H7 (cell line): ENCODE results near the gene MMEL1. TPM values are rescaled to one million over a fixed set of nuclear protein-coding genes. Genes with fewer than 3 reads are reported as not detected.
"Not testable (repeated sequence)": the region's sequence is repeated elsewhere in the genome, so short reads cannot be mapped to it uniquely, and the experiment has no call there.

Experiments
- DNase-seq: peaks from one replicate; pipeline ENCODE4 v3.0.0; 2012
- H3K27me3 ChIP-seq: 2 replicates; pipeline ENCODE4 v1.6.0; 2011; ENCODE audit warnings: mild to moderate bottlenecking, low read length; ENCODE audit not compliant: control insufficient read depth, insufficient read depth
- H3K36me3 ChIP-seq: replicated peaks from 2 replicates; pipeline ENCODE4 v1.5.1; 2011; ENCODE audit warnings: low read length; ENCODE audit not compliant: control insufficient read depth, insufficient read depth
- H3K4me3 ChIP-seq: 2 replicates; pipeline ENCODE4 v1.5.1; 2011; ENCODE audit warnings: low read depth, mild to moderate bottlenecking, control low read depth, low read length, moderate library complexity; ENCODE audit not compliant: insufficient read depth
- total RNA-seq: library from RNA; depleted of rRNA; stranded (reverse); fragments of >200 nt; shearing (Covaris generic); gene quantifications from 2 replicates; pipeline ENCODE4 v1.2.3, GENCODE V29; 2014

MMEL1 gene
- total RNA-seq, 1 experiment from 2014 or later = 1.3 TPM

DNA sequence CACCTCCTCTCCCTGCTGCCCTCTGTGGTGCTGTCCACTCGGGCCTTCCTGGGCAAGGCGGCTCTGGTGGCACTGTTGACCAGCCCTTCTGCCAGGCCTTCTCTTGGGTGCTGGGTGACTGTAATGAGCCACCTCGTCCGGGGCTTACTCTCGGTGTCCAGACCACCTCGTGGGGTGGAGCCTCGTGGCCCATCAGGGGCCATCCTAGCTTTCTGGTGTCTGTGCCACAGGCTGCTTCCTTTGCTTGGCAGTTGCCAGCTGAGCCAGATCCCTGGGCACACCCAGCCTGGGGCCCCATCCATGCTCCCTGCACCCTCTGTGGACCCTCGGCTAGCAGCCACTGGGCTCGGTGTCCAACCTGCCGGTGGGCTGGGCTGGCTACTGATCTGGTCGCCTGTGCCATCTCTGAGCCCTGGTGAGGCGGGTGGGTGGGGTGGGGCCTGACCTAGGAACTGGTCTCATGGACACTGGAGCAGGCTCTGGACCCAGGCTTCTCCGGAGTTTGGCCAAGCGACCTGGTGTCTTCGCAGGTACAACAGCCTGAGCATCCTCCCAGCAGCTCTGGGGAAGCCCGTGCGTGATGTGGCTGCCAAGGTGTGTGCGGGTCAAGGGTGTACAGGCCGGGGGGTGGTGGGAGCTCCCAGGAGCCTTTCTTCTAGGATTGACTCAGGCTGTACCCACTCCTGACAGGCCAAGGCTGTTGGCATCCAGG lies 44.8 kb downstream of the MMEL1 start:
- DNase-seq = no peak
- H3K4me3 ChIP-seq = peak overlapping the region; percentile 91; the same call in 1 of the 2 replicates

DNA sequence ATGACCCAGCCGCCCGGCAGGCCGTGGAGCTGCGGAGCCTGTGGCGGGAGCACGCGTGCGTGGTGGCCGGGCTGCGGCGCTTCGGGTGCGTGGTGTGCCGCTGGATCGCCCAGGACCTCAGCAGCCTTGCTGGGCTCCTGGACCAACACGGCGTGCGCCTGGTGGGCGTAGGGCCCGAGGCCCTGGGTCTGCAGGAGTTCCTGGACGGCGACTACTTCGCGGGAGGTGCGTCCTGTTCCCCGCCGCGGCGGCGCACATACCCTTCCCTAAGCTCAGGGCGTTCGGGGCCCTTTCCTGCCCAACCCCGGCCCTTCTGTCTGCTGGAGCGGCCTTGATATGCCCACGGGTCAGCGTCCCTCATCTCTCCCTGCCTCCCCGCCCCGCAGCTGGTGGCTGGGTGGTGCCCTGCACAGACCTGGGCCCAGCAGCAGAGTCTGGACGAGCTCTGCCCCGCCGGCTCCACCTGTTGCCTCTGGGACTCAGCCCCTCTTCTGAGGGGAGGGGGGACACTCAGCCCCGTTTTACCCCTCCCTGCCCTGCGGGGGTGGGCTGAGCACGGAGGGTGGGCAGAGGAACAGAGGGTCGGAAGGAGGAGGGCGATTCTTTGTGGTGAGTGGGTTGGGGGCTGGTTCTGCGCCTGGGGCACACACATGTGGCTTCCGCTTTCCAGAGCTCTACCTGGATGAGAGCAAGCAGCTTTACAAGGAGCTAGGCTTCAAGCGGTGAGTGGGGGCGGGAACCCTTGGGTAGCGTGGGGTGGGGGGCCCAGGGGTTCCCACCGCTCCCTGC lies 45.6 kb downstream of the MMEL1 start:
- H3K36me3 ChIP-seq = peaks cover 2% of the 10 kb centered on the region; the same call in 1 of the 2 replicates
- DNase-seq = peak; percentile 89
- H3K27me3 ChIP-seq = no peaks in the 10 kb centered on the region; the same call in 1 of the 2 replicates
- H3K4me3 ChIP-seq = peak overlapping the region; percentile 91

More for the DNA sequence above, 44.8 kb downstream of the MMEL1 start:
- Histone ChIP-seq H3K36me3 (peaks cover 2% of the 10 kb centered on the region; the same call in 1 of the 2 replicates), H3K27me3 (no peaks in the 10 kb centered on the region; the same call in 1 of the 2 replicates)

DNA sequence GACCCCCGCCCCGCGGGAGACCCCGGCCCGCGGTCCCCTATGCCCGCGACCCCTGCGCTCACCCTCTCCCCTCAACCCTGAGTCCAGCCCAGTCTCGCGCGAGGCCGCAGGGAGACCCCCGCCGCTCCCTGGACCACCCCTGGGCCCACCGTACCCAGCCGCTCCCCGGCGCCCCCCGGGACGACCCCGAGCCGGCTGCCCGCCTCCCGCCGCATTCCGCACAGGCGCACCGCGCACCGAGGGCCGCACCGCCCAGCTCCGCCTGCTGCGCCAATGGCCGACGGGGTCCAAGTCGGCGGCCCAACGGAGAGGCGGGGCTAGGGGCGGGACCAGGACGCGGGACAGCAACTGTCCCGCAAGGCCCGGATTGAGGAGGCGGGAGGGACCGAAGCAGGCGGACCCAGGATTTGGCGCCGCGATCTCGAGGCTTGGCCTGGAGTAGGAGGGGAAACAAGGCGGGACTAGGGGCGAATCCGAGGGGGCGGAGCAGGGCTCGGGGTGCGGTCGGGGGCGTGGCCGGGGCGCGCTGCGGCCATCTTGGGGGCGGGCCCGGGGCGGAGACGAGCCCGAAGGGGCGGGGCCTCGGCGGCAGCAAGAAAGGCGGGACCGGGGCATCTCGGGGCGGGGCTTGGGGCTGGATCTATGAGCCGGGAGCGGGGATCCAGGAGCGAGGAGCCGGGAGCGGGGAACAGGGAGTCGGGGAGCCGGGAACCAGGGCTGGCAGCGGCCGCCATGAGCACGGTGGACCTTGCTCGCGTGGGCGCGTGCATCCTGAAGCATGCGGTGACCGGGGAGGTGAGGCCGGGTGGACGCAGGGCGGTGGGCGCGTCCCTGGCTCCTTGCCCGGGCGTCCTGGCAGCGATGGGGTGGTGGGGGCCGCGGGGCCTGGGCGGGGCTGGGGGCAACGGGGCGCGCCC lies 46.4 kb downstream of the MMEL1 start, which contains the start of gene PRXL2B:
Gene PRXL2B, plus strand, starts transcription at position 624 of the 917 bp plus-strand sequence. Its CDS starts 109 bp downstream, at position 733.
- no peaks in the 10 kb centered on the region; the same call in 1 of the 2 replicates for H3K27me3 ChIP-seq
- peak; percentile 100 for DNase-seq
- peaks cover 2% of the 10 kb centered on the region; the same call in 1 of the 2 replicates for H3K36me3 ChIP-seq
- H3K4me3 ChIP-seq = peak within 1 kb of the TSS; percentile 91

DNA sequence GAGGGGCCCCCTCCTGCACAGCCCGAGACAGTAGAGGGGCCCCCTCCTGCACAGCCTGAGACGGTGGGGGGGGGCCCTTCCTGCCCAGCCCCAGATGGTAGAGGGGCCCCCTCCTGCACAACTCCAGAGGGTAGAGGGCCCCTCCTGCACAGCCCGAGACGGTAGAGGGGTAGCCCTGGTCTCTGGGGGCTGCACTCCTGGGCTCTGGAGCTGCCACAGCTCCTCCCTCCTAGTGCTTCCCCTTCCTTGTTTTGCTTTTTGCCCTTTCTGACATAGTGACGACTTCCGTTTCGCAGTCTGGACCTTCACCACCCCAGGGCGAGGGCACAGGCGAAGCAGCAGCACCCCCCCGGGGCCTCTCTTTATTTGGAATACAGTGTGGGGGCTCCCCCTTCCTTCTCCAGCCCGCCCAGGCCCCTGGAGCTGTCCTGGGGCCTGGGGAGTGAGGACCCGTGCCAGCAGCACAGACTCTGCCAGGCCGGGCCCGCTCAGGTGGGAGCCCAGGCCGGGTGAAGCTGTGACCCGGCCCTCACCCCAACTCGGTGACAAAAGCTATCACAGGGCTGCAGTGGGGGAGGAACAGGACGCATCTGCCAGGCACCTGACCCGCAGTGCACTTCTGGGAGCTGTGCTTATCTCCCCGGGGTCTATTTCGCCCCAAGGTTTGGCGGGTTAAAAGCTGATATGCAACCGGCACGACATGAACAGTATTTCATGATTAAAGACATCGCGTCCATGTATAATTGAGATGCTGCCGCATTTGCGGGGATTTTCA lies 47.3 kb downstream of the MMEL1 start:
- peak; percentile 88 for DNase-seq
- Histone ChIP-seq H3K36me3 (peaks cover 2% of the 10 kb centered on the region; the same call in 1 of the 2 replicates), H3K27me3 (no peaks in the 10 kb centered on the region; the same call in 1 of the 2 replicates), H3K4me3 (peak overlapping the region; percentile 91)

DNA sequence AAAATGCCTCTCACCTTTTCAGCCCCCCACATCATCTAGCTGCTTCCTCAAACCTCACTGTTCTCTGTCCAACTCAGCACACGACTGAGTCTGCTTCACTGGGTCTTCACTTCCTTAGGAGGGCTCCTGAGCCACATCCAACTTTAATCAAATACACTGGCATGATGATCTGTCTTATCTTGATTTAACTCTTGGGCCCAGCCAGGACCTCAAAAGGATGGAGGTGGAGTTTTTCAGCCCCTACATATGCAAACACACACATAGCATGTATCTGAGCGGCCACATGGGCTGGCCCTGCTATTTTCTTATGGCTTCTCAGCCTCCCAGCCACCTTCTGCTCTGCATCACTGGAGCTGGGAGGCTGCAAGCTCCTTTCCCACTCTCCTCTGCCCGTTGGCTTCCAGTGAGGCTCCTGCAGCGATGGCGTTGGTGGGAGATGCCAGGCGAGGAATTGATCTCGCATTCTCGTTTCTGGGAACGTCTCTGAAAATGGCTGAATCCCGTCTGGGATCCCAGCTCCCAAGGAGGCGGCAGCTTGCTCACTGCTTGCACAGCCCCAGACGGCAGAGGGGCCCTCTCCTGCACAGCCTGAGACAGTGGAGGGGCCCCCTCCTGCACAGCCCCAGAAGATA lies 48.0 kb downstream of the MMEL1 start:
- peaks cover 2% of the 10 kb centered on the region; the same call in 1 of the 2 replicates for H3K36me3 ChIP-seq
- H3K4me3 ChIP-seq = no peak overlapping the region
- no peak for DNase-seq
- no peaks in the 10 kb centered on the region; the same call in 1 of the 2 replicates for H3K27me3 ChIP-seq

DNA sequence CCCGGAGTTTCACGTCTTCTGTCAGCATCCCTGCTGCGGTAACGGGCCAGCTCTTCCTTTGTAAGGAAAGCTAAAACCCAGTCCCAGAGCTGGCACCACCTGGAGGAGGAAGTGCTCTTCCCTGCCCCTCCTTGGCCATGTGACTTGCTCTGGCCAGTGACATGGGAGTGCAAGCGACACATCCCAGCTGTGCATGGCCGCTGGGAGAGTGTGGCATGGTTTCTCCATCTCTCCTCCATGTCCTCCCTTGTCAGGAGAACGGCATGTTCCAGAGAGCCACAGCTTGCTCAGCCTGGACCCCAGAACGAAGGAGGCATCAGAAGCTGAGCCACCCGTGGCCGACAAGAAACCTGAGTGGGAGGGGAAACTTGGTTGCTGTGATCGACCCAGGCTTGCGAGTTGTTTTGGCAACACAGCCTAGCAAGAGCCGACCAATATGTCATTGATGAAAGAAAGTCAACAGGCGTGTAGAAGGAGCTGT lies 48.9 kb downstream of the MMEL1 start:
- Histone ChIP-seq H3K4me3 (no peak overlapping the region), H3K36me3 (no peaks in the 10 kb centered on the region), H3K27me3 (no peaks in the 10 kb centered on the region; the same call in 1 of the 2 replicates)
- peak; percentile 81 for DNase-seq

DNA sequence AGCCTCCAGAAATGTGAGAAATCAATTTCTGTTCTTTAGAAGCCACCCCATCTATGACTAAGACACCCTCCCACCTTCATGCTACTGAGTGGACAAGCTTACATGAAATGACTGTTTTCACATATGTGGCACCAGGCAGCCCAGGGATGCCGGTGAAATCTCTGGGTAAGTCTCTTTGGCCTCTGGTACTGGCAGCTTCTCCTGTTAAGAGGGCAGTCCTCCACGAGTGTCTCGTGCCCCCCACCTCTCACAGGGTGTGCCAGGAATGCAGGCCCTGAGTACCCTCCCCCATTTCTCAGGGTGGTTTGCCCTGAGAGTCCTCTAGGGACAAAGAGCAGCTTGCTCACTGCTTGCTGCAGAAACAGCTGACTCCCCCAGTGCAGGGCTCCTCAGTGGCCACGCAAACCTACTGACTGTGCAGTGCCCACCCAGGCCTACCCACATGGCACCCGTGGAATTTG lies 49.5 kb downstream of the MMEL1 start:
- Histone ChIP-seq H3K4me3 (no peak overlapping the region), H3K36me3 (no peaks in the 10 kb centered on the region), H3K27me3 (no peaks in the 10 kb centered on the region; the same call in 1 of the 2 replicates)
- DNase-seq = no peak

DNA sequence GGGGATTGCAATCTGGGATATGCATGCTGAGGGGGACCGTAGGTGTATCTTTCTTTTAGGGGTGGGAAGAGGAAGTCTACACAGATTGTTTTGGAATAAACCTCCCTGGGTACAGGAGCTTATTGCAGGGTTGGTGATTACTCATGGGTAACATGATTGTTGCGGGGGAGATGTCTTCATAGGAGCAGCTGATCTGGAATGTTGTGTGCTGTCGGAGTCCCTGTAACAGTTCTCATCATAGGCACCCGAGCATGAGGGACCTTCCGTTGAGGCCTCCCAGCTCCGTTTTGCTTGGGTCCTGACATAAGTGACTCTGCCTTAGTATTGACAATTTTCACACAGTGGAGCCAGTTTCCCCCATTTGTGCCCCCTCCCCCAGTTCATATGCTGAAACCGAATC lies 50.4 kb downstream of the MMEL1 start:
- DNase-seq = no peak
- Histone ChIP-seq H3K4me3 (no peak overlapping the region), H3K36me3 (no peaks in the 10 kb centered on the region), H3K27me3 (no peaks in the 10 kb centered on the region; the same call in 1 of the 2 replicates)

DNA sequence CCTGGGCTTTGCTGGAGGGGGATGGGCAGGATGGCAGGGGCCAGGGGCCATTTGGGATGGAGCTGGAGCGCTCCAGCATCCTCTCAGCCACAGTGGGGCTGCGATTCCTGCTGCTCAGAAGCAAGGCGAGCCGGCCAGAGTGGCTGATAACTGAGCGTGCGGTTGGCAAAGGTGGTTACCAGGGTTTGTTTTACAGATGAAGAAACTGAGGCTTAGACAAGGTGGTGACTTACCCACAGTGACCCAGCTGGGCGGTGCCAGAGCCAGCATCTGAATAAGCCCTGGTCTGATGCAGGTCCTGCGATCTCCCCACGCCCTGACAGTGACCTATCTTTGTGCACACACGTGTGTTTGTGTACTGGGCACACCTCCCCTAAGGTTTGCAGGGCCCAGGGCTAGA lies 52.1 kb downstream of the MMEL1 start:
- no peaks in the 10 kb centered on the region for H3K27me3 ChIP-seq
- H3K36me3 ChIP-seq = no peaks in the 10 kb centered on the region
- no peak overlapping the region for H3K4me3 ChIP-seq
- DNase-seq = no peak

DNA sequence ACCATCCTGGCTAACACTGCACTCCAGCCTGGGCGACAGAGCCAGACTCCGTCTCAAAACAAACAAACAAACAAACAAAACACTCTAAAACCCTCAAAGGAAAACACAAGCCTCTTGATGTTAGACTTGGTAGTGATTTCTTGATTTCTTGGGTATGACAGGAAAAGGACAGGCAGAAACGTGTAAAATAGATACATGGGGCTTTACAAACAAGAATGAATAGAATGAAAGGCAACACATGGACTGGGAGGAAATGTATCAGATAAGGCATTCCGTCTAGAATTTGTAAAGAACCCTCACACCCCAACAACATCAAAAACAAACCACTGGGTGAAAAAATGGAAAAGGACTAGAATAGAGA lies 54.1 kb downstream of the MMEL1 start:
- no peak overlapping the region for H3K4me3 ChIP-seq

DNA sequence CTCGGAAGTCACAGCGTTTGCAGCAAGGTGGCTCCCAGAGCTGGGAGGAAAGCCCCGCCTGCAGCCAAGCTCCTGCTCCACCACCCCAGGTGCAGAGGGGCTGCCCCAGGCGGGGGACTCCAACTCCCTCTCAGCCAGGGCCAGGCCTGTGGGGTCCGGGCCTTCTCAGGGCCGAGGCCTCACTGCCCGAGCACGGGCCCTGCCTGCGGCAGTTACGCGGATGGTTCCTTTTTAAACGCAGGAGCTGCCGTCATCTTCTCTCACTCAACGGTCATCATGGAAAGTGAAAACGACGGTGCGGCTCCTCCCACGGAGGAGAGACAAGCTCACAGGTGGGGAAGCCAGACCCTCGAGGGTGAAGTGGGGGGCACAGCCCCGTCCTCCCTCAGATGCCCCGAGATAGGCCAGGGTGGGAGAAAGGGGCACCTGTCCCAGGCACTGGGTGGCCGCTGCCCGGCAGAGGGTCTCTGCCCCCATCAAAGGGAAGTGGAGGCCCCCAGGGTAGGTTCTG lies 55.2 kb downstream of the MMEL1 start:
- not testable (repeated sequence) for H3K4me3 ChIP-seq, H3K36me3 ChIP-seq, H3K27me3 ChIP-seq, DNase-seq

More for the DNA sequence above, 54.1 kb downstream of the MMEL1 start:
- Histone ChIP-seq H3K36me3 (no peaks in the 10 kb centered on the region), H3K27me3 (no peaks in the 10 kb centered on the region)
- DNase-seq = no peak

DNA sequence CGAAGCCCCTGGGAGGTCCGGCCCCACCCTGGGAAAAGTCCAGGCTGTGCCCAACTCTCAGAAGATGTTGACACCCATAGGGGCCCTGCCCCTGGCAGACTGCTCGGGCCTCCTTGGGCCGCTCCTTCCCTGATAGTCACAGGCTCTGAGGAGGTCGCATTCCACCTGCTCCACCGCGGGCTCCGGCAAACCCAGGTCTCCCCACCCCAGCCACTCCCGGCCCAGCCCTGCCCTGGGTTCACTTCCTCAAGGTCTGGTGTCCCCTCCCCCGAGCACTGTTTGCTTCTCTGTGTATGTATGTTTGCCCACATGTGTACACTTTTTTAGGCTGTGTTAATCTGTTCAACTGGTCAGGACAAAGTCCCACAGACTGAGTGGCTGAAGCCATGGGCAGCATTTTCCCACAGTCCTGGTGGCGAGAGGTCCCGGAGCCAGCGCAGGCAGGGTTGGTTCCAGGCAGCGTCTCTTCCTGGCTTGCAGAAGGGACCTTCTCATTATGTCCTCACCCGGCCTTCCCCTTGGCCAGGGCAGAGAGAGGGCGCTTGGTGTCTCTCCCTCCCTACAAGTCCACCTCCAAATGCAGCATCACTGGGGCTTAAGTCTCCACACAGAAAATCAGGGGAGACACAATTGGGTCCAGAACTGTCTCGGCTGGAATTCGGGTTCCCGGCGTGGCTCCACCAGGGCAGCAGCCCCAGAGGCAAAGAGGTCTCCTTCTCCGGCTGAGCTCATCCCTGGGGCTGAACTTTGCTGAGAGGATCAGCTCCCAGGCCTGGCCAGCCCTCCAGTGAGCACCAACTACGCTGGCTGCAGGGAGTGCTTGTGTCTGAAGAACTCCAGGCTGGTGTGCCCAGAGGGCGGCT lies 56.8 kb downstream of the MMEL1 start:
- no peak overlapping the region for H3K4me3 ChIP-seq
- DNase-seq = no peak
- no peaks in the 10 kb centered on the region for H3K27me3 ChIP-seq
- no peaks in the 10 kb centered on the region for H3K36me3 ChIP-seq
